Measurements from ENCODE around the gene KLK1.

KLK1 gene

GRCh38 chr19:50835785-50836542, 12.4 kb upstream of the KLK1 start:
- peak; percentile 93 for DNase-seq (ENCODE audit: low spot score)

- DNase-seq (ENCODE audit: low spot score), result no peak
These were observed 11.7 kb upstream of the KLK1 start for GRCh38 chr19:50835103-50835784.

- DNase-seq (ENCODE audit: low spot score), result no peak
These were observed 10.2 kb upstream of the KLK1 start for GRCh38 chr19:50833802-50834167.

GRCh38 chr19:50833117-50833801, 9.7 kb upstream of the KLK1 start, which contains the start of gene KLK15:
KLK15 (minus strand) TSS chr19:50833574; CDS start chr19:50831492, 2,082 bp downstream.
- DNase-seq (ENCODE audit: low spot score), result no peak

- no peak for DNase-seq (ENCODE audit: low spot score)
These were observed 9.1 kb upstream of the KLK1 start for GRCh38 chr19:50832666-50833065.

GRCh38 chr19:50831026-50831396, 7.4 kb upstream of the KLK1 start:
- no peak for DNase-seq (ENCODE audit: low spot score)

GRCh38 chr19:50830266-50831025, 6.9 kb upstream of the KLK1 start:
- DNase-seq (ENCODE audit: low spot score), result no peak

- DNase-seq (ENCODE audit: low spot score), result no peak
These were observed 6.2 kb upstream of the KLK1 start for GRCh38 chr19:50829801-50830200.

GRCh38 chr19:50827476-50827875, 3.9 kb upstream of the KLK1 start:
- no peak for DNase-seq (ENCODE audit: low spot score)

GRCh38 chr19:50826492-50827240, 3.1 kb upstream of the KLK1 start:
- DNase-seq (ENCODE audit: low spot score), result no peak

GRCh38 chr19:50822661-50823208, 852 bp downstream of the KLK1 start:
- DNase-seq (ENCODE audit: low spot score), result no peak

- no peak for DNase-seq (ENCODE audit: low spot score)
These were observed 2.0 kb downstream of the KLK1 start for GRCh38 chr19:50821622-50822021.

- DNase-seq (ENCODE audit: low spot score), result no peak
These were observed 2.4 kb downstream of the KLK1 start for GRCh38 chr19:50821248-50821612.

- DNase-seq (ENCODE audit: low spot score), result no peak
These were observed 2.9 kb downstream of the KLK1 start for GRCh38 chr19:50820549-50821247.

- DNase-seq (ENCODE audit: low spot score), result no peak
These were observed 3.5 kb downstream of the KLK1 start for GRCh38 chr19:50820086-50820485.

GRCh38 chr19:50819636-50820035, 4.0 kb downstream of the KLK1 start:
- no peak for DNase-seq (ENCODE audit: low spot score)

GRCh38 chr19:50818859-50819472, 4.6 kb downstream of the KLK1 start:
- no peak for DNase-seq (ENCODE audit: low spot score)

- DNase-seq (ENCODE audit: low spot score), result peak; percentile 67
These were observed 5.4 kb downstream of the KLK1 start for GRCh38 chr19:50817941-50818858.

GRCh38 chr19:50815439-50815838, 8.1 kb downstream of the KLK1 start:
- DNase-seq (ENCODE audit: low spot score), result no peak
